Measurements from ENCODE around the gene ACKR2.

DNA sequence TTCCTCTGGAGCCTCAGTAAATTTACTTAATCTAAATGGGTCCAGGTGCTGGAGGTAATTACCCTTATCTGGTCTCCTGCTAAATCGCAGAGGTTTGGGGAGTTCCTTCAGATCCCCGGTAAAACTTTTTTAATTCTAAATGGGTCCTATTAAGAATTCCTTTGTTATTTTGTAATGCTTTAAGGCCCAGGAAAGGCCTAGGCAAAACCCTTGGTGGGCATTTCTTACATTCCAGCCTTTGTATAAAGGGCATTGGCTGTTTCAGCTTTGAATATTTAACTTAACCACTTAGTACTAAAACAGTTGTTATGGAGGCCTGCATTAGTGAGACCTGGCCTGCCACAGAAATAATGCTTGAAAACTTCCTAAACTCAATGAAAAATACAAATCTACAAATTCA is 81.8 kb downstream of the ACKR2 start:
- TF ChIP-seq POLR2AphosphoS5 (IDR thresholded peaks at IDR 0.05; ENCODE audit: insufficient read depth in 1 of 2, low read depth in 1 of 2), result no peak
- TF ChIP-seq, protein P1, sequence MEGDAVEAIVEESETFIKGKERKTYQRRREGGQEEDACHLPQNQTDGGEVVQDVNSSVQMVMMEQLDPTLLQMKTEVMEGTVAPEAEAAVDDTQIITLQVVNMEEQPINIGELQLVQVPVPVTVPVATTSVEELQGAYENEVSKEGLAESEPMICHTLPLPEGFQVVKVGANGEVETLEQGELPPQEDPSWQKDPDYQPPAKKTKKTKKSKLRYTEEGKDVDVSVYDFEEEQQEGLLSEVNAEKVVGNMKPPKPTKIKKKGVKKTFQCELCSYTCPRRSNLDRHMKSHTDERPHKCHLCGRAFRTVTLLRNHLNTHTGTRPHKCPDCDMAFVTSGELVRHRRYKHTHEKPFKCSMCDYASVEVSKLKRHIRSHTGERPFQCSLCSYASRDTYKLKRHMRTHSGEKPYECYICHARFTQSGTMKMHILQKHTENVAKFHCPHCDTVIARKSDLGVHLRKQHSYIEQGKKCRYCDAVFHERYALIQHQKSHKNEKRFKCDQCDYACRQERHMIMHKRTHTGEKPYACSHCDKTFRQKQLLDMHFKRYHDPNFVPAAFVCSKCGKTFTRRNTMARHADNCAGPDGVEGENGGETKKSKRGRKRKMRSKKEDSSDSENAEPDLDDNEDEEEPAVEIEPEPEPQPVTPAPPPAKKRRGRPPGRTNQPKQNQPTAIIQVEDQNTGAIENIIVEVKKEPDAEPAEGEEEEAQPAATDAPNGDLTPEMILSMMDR (IDR thresholded peaks at IDR 0.05), result no peak
- TF ChIP-seq POLR2A (IDR thresholded peaks at IDR 0.05), result no peak
